ENCODE measurements around the gene R3HDML. TPM values are rescaled to one million over a fixed set of nuclear protein-coding genes. Genes with fewer than 3 reads are reported as not detected.

R3HDML gene
- total and polyA plus RNA-seq, 9 of the 15 experiments (the other 6 are each of a cell fraction or from before 2014, with no cell fraction given): not detected

GRCh38 chr20:44310664-44311639 is 25.9 kb upstream of the R3HDML start, which contains the start of gene FITM2 (continued):
- TF ChIP-seq TEAD4 (IDR thresholded peaks at IDR 0.05; ENCODE audit: low read length) (no peak), TEAD4 (CRISPR knock-in tag; IDR thresholded peaks at IDR 0.05; ENCODE audit: borderline replicate concordance) (no peak), ZNF445 (CRISPR knock-in tag; IDR thresholded peaks at IDR 0.05; ENCODE audit: low read depth) (no peak), EP300 (IDR thresholded peaks at IDR 0.05; ENCODE audit: low read length) (no peak), FOXA3 (CRISPR knock-in tag; conservative IDR thresholded peaks at IDR 0.05 in 1 of 2, IDR thresholded peaks at IDR 0.05 in 1 of 2) (peak in 1 of 2 experiments; percentile 62; a peak in 1 of 4 replicates), TCF7 (IDR thresholded peaks at IDR 0.05; ENCODE audit: borderline replicate concordance) (no peak), ZZZ3 (IDR thresholded peaks at IDR 0.05) (no peak), BCOR (IDR thresholded peaks at IDR 0.05) (peak; percentile 58), MED1 (CRISPR knock-in tag; IDR thresholded peaks at IDR 0.05; ENCODE audit: borderline replicate concordance) (no peak), SAFB (IDR thresholded peaks at IDR 0.05; ENCODE audit: borderline replicate concordance, low read depth, low read length) (peak; percentile 76), ZBTB2 (IDR thresholded peaks at IDR 0.05) (peak; percentile 98), ILK (tag; IDR thresholded peaks at IDR 0.05; ENCODE audit: borderline replicate concordance, low read depth) (no peak), TARDBP (IDR thresholded peaks at IDR 0.05) (peak; percentile 58; the same call in 1 of the 2 replicates), GABPB2 (CRISPR knock-in tag; conservative IDR thresholded peaks at IDR 0.05) (no peak), MAFF (IDR thresholded peaks at IDR 0.05; ENCODE audit: low read length) (no peak)
- TF ChIP-seq, protein P1, sequence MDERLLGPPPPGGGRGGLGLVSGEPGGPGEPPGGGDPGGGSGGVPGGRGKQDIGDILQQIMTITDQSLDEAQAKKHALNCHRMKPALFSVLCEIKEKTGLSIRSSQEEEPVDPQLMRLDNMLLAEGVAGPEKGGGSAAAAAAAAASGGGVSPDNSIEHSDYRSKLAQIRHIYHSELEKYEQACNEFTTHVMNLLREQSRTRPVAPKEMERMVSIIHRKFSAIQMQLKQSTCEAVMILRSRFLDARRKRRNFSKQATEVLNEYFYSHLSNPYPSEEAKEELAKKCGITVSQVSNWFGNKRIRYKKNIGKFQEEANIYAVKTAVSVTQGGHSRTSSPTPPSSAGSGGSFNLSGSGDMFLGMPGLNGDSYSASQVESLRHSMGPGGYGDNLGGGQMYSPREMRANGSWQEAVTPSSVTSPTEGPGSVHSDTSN (CRISPR knock-in tag; IDR thresholded peaks at IDR 0.05; ENCODE audit: low read depth): no peak
- TF ChIP-seq, protein P1 (tag; conservative IDR thresholded peaks at IDR 0.05; ENCODE audit: low read depth): no peak
- TF ChIP-seq, protein P2, sequence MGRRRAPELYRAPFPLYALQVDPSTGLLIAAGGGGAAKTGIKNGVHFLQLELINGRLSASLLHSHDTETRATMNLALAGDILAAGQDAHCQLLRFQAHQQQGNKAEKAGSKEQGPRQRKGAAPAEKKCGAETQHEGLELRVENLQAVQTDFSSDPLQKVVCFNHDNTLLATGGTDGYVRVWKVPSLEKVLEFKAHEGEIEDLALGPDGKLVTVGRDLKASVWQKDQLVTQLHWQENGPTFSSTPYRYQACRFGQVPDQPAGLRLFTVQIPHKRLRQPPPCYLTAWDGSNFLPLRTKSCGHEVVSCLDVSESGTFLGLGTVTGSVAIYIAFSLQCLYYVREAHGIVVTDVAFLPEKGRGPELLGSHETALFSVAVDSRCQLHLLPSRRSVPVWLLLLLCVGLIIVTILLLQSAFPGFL (CRISPR knock-in tag; IDR thresholded peaks at IDR 0.05): no peak
- TF ChIP-seq, protein P3, sequence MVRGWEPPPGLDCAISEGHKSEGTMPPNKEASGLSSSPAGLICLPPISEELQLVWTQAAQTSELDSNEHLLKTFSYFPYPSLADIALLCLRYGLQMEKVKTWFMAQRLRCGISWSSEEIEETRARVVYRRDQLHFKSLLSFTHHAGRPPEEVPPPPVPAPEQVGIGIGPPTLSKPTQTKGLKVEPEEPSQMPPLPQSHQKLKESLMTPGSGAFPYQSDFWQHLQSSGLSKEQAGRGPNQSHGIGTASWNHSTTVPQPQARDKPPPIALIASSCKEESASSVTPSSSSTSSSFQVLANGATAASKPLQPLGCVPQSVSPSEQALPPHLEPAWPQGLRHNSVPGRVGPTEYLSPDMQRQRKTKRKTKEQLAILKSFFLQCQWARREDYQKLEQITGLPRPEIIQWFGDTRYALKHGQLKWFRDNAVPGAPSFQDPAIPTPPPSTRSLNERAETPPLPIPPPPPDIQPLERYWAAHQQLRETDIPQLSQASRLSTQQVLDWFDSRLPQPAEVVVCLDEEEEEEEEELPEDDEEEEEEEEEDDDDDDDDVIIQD (CRISPR knock-in tag; IDR thresholded peaks at IDR 0.05): no peak
- TF ChIP-seq, protein P4, sequence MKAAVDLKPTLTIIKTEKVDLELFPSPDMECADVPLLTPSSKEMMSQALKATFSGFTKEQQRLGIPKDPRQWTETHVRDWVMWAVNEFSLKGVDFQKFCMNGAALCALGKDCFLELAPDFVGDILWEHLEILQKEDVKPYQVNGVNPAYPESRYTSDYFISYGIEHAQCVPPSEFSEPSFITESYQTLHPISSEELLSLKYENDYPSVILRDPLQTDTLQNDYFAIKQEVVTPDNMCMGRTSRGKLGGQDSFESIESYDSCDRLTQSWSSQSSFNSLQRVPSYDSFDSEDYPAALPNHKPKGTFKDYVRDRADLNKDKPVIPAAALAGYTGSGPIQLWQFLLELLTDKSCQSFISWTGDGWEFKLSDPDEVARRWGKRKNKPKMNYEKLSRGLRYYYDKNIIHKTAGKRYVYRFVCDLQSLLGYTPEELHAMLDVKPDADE (conservative IDR thresholded peaks at IDR 0.05; ENCODE audit: control insufficient read depth, low read depth, low read length): 0 out of 2 replicates have a peak, but pooled peaks have one; percentile 32

Measured in K562 (cell line).